Right atrium auricular region (tissue), 2 donors: ENCODE data around the gene NUCKS1. TPM values are rescaled to one million over a fixed set of nuclear protein-coding genes. Genes with fewer than 3 reads are reported as not detected.

Experiments
- DNase-seq: peaks from one replicate; pipeline ENCODE4 v3.0.0-alpha.2; 2019; ENCODE audit warnings: low spot score
- H3K27ac ChIP-seq, 2 donors: fragments of 200-600 bp; sonication (generic); 1 replicate in 1 of 2; 2 replicates in 1 of 2; pipeline ENCODE4 v1.5.1; 2016 to 2019
- H3K27me3 ChIP-seq, 2 donors: fragments of 200-600 bp; sonication (generic); one replicate each; pipeline versions ENCODE4 v1.5.1 to v1.6.0; 2017 to 2019
- H3K36me3 ChIP-seq: fragments of 200-600 bp; sonication (generic); one replicate; pipeline ENCODE4 v1.5.1; 2016
- H3K4me1 ChIP-seq, 2 donors: fragments of 200-600 bp; sonication (generic); one replicate each; pipeline versions ENCODE4 v1.5.1 to v1.6.0; 2017 to 2019
- H3K4me3 ChIP-seq, 2 donors: fragments of 200-600 bp; sonication (generic); 1 replicate in 1 of 2; 2 replicates in 1 of 2; pipeline ENCODE4 v1.5.1; 2017 to 2019; ENCODE audit warnings: mild to moderate bottlenecking in 1 of 2, moderate library complexity in 1 of 2
- H3K9me3 ChIP-seq, 2 donors: fragments of 200-600 bp; sonication (generic); one replicate each; pipeline ENCODE4 v1.5.1; 2019
- CTCF ChIP-seq, 2 donors: fragments of 200-600 bp; sonication (generic); IDR thresholded peaks; one replicate each; pipeline ENCODE4 v1.5.1; 2019; ENCODE audit warnings: antibody characterized with exemption in 2 of 2
- total RNA-seq, 2 donors: library from RNA; depleted of rRNA; stranded (reverse); fragments of >200 nt; gene quantifications; one replicate each; pipeline ENCODE4 v1.1.0, GENCODE V29; 2016

The NUCKS1 gene
- total RNA-seq, 2 donors from 2014 or later, result 109 to 128 TPM

- Histone ChIP-seq H3K9me3 (no peaks in the 10 kb centered on the region), H3K4me3 (peak within 1 kb of the TSS; percentile 65 to 67), H3K27me3 (no peaks in the 10 kb centered on the region), H3K27ac (peak within 1 kb of the TSS; percentile 70 to 71), H3K4me1 (peaks cover 0 to 44% of the 10 kb centered on the region in 2 donors), H3K36me3 (no peaks in the 10 kb centered on the region)
- TF ChIP-seq CTCF (IDR thresholded peaks at IDR 0.05), result no peak
- no peak for DNase-seq
Observed at GRCh38 chr1:205680073-205680851, 69.7 kb downstream of the NUCKS1 start, which contains the start of gene SLC45A3. SLC45A3 (minus strand) TSS chr1:205680509; CDS start chr1:205664656, 15,853 bp downstream.

GRCh38 chr1:205678286-205679111 is 71.5 kb downstream of the NUCKS1 start:
- no peak for DNase-seq
- Histone ChIP-seq H3K9me3 (no peaks in the 10 kb centered on the region), H3K4me1 (peaks cover 0 to 44% of the 10 kb centered on the region in 2 donors), H3K4me3 (peak overlapping the region in 1 of 2 donors; percentile 67), H3K27me3 (no peaks in the 10 kb centered on the region), H3K36me3 (no peaks in the 10 kb centered on the region), H3K27ac (peak overlapping the region; percentile 70 to 71)
- no peak for TF ChIP-seq CTCF (IDR thresholded peaks at IDR 0.05)

- no peaks in the 10 kb centered on the region for H3K36me3 ChIP-seq
- peaks cover 0 to 44% of the 10 kb centered on the region in 2 donors for H3K4me1 ChIP-seq
- no peak for TF ChIP-seq CTCF (IDR thresholded peaks at IDR 0.05)
- H3K27ac ChIP-seq, result no peak overlapping the region
- H3K9me3 ChIP-seq, result no peaks in the 10 kb centered on the region
- H3K4me3 ChIP-seq, result no peak overlapping the region
- DNase-seq, result no peak
- no peaks in the 10 kb centered on the region for H3K27me3 ChIP-seq
Observed at GRCh38 chr1:205677167-205677566, 72.8 kb downstream of the NUCKS1 start.

GRCh38 chr1:205676597-205676996 is 73.4 kb downstream of the NUCKS1 start:
- H3K9me3 ChIP-seq, result no peaks in the 10 kb centered on the region
- H3K27me3 ChIP-seq, result no peaks in the 10 kb centered on the region
- H3K27ac ChIP-seq, result no peak overlapping the region
- peaks cover 0 to 44% of the 10 kb centered on the region in 2 donors for H3K4me1 ChIP-seq
- DNase-seq, result no peak
- no peak for TF ChIP-seq CTCF (IDR thresholded peaks at IDR 0.05)
- H3K36me3 ChIP-seq, result no peaks in the 10 kb centered on the region
- no peak overlapping the region for H3K4me3 ChIP-seq

- Histone ChIP-seq H3K27me3 (no peaks in the 10 kb centered on the region), H3K27ac (peak overlapping the region in 1 of 2 donors; percentile 28), H3K9me3 (no peaks in the 10 kb centered on the region), H3K4me3 (no peak overlapping the region), H3K4me1 (peaks cover 0 to 47% of the 10 kb centered on the region in 2 donors), H3K36me3 (no peaks in the 10 kb centered on the region)
- DNase-seq, result no peak
- TF ChIP-seq CTCF (IDR thresholded peaks at IDR 0.05), result no peak
Observed at GRCh38 chr1:205676002-205676401, 74.0 kb downstream of the NUCKS1 start.
